Measurements from ENCODE around the gene EIF5A2.

DNA sequence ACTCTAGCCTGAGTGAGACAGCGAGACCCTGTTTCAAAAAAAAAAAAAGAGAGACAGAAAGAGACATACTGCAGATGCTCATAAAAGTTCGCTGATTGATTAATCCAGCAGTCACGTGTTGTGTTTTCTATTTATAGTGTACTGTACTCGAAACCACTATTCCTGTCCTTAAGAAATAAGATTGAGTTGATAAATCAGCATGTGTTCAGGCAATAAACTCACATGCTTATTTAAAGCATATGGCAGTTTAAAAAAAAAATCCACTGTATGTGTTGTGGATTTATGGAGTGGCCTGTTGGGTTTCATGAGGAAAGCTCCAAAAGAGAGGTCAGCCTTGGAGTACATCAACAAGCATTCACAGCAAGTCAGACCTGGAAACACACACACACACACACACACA lies 56.1 kb downstream of the EIF5A2 start:
- TF ChIP-seq, protein P1, sequence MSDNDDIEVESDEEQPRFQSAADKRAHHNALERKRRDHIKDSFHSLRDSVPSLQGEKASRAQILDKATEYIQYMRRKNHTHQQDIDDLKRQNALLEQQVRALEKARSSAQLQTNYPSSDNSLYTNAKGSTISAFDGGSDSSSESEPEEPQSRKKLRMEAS (IDR thresholded peaks at IDR 0.05) = no peak
- TF ChIP-seq, protein P2, sequence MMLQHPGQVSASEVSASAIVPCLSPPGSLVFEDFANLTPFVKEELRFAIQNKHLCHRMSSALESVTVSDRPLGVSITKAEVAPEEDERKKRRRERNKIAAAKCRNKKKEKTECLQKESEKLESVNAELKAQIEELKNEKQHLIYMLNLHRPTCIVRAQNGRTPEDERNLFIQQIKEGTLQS (IDR thresholded peaks at IDR 0.05) = no peak
- TF ChIP-seq HNF4A (conservative IDR thresholded peaks at IDR 0.05) = no peak
- TF ChIP-seq RAD21 (IDR thresholded peaks at IDR 0.05) = no peak
- TF ChIP-seq TAF1 (conservative IDR thresholded peaks at IDR 0.05) = no peak
- TF ChIP-seq, protein P3, sequence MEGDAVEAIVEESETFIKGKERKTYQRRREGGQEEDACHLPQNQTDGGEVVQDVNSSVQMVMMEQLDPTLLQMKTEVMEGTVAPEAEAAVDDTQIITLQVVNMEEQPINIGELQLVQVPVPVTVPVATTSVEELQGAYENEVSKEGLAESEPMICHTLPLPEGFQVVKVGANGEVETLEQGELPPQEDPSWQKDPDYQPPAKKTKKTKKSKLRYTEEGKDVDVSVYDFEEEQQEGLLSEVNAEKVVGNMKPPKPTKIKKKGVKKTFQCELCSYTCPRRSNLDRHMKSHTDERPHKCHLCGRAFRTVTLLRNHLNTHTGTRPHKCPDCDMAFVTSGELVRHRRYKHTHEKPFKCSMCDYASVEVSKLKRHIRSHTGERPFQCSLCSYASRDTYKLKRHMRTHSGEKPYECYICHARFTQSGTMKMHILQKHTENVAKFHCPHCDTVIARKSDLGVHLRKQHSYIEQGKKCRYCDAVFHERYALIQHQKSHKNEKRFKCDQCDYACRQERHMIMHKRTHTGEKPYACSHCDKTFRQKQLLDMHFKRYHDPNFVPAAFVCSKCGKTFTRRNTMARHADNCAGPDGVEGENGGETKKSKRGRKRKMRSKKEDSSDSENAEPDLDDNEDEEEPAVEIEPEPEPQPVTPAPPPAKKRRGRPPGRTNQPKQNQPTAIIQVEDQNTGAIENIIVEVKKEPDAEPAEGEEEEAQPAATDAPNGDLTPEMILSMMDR (IDR thresholded peaks at IDR 0.05; ENCODE audit: low read depth, low read length, missing input control) = no peak
- TF ChIP-seq YY1 (IDR thresholded peaks at IDR 0.05) = no peak
- TF ChIP-seq FOXA1 (IDR thresholded peaks at IDR 0.05) = no peak
- TF ChIP-seq, protein P4, sequence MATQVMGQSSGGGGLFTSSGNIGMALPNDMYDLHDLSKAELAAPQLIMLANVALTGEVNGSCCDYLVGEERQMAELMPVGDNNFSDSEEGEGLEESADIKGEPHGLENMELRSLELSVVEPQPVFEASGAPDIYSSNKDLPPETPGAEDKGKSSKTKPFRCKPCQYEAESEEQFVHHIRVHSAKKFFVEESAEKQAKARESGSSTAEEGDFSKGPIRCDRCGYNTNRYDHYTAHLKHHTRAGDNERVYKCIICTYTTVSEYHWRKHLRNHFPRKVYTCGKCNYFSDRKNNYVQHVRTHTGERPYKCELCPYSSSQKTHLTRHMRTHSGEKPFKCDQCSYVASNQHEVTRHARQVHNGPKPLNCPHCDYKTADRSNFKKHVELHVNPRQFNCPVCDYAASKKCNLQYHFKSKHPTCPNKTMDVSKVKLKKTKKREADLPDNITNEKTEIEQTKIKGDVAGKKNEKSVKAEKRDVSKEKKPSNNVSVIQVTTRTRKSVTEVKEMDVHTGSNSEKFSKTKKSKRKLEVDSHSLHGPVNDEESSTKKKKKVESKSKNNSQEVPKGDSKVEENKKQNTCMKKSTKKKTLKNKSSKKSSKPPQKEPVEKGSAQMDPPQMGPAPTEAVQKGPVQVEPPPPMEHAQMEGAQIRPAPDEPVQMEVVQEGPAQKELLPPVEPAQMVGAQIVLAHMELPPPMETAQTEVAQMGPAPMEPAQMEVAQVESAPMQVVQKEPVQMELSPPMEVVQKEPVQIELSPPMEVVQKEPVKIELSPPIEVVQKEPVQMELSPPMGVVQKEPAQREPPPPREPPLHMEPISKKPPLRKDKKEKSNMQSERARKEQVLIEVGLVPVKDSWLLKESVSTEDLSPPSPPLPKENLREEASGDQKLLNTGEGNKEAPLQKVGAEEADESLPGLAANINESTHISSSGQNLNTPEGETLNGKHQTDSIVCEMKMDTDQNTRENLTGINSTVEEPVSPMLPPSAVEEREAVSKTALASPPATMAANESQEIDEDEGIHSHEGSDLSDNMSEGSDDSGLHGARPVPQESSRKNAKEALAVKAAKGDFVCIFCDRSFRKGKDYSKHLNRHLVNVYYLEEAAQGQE (IDR thresholded peaks at IDR 0.05) = no peak
- TF ChIP-seq JUND (IDR thresholded peaks at IDR 0.05) = no peak
- no peak for TF ChIP-seq GABPA (IDR thresholded peaks at IDR 0.05 in 1 of 2, conservative IDR thresholded peaks at IDR 0.05 in 1 of 2)

All from liver (tissue), 3 donors.